Measurements from ENCODE around the gene FAM181A.
A peak's percentile ranks its signal among the peaks of the same experiment; 100 is the strongest.

FAM181A gene

DNA sequence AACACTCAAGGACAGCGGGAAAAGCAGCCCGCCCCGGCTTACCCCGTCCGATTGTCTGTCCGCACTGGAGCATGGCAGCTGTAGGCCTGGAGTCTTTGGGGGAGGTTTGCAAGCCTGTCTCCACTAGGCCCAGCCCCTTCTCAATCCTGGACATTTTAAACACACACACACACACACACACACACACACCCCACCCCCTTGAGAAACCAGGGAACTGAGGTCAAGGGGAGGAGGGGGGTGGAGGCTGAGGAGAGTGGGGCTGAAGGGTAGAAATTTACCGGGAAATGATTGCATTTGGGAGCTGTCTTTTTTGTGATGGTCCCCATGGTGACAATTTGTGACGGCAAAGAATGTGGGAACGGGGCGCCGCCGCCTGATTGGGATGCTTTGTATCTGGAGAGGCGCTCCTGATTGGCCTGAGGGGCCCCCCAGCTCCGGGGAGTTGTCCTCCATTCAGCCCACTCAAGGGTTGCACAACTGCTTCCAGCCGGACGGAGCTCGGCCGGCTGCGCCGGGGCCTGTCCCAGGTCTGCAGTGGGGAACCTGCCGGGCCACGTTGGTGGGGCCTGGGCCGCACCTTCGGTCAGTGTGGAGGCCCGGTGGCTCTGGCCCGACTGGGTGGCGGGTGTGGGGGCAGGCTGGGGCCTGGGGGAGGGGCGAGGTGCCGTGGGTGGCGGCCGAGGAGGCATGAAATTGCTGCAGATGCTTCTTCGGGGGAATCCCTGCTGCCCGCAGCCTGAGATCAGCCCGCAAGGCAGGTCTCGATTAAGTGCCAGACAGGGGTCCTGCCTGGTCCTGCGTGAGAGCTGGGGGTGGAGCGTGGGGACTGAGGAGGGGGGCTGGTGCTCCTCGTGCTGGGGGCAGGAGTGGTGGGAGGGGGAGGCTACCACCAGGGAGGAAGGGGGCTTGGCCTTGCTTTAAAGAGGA, at the start of gene FAM181A:
TSS of gene FAM181A (plus strand) at position 472 of the 927 bp plus-strand sequence. CDS start 942 bp downstream, outside the sequence.
- DNase-seq = peak; percentile 65

DNA sequence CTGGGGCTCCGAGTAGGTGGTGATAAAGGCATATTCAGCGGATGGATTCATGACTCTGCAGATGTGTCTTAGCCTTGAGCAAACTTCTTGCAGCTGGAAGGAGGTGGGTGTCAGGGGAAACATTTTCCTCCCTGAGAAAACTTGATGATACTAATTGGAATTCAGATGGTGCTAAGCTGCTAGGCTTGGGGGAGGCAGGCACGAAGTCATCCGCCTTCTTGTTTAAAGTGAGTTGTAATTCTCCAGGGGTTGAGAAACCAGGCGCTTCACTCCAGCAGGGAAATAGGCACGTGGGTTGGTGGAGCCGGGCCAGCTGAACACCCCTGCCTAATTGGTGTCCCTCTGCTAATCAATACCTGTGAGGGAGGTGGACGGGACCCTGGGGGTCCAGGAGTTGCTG, 48.9 kb upstream of the FAM181A start:
- DNase-seq = no peak

DNA sequence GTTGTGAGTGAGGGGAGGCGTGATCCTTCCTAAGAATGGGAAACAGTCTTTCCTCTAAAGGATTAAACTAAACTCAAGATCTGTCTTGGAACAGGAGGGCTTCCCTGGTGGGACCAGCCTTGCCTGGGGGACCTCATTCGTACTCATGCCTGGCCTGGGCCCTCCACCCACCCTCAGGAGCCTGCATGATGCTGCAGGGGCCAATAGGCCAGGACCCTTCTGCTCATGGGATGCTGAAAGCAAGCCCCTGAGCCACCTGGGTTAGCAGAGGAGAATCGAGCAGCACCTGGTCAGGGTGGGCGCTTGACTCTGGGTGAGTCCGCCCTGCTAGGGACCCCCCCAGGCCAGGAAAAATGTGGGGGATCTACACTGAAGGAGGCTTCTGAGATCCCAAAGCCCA, 48.3 kb upstream of the FAM181A start:
- no peak for DNase-seq

DNA sequence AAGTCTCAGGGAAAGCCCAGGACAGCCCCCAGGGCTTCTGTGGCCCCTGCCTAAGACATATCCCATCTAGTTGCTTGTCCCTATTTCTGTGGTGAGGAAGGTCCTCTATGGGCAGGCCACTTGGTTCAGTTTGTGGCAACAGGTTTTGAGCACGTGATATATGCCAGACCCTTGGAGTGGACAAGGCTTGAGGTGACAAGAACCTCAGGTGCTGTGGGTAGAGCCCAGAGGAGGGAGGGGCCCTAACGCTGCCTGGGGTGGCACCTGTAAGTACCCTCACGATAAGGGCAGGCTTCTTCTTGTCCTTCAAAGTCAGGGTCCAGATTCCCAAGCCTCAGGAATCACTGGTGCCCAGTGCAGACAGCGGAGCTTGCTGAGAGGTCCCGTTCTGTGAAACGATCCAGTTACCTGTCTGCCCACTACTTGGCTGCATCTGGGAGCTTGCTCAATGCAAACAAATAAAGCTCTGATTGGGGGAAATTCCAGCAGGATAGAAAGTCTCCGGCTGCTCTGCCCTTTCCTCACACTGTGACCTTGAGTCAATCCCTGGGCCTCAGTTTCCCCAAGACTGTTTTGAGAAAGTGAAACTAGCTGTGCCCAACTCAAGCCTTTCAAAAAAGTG, 47.7 kb upstream of the FAM181A start:
- no peak for DNase-seq

DNA sequence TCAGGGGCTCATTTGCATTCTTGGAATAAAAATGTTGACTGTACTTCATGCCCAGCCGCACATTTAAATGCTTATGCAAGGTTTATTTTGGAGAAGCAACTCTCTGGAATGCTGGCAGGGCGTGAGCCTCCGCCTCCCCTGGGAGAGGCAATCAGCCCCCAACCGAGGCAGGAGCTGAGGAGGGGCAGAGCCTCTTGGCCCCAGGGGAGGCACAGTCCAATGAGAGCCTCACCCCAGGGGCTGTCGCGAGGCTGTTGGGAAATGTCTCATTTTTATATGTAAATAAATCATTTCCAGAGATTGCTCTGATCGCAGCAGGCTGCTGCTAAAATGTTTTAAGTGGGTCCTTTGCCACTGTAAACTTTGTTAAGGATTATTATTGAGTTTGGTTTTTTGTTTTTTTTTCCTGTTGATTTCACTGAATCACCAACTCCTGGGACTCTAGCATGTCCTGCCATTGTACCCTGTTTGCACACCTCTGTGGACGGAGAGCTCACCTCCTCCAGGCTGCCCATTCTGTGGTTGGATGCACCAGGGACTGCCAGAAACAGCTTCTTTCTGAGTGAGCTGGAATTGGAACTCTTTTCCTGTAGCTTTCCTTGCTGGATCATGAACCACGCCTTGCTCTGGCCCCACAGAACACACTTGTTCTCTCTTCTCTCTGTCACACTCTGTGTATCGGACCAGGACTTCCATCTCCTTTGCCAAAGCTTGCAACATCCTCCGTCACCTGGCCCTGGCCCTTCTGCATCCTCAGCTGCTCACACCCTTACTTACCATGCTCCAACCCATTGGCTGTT, 46.9 kb upstream of the FAM181A start:
- DNase-seq = no peak

DNA sequence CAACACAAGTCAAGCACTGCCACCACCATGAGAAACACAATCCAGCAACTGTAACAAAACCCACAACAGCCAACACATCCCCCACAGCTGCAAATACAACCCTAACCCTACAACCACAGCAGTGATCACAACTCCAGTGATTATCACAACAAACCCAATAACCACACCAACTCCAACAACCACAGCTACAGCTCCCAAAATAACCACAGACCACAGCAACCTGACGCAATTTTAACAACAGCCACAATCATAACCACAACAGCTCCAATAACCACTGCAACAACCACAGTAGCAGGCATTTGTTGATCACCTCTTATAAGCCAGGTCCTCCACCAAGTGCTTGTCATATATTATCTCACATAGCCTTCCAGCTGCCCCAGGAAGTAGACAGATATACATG, 42.2 kb upstream of the FAM181A start:
- no peak for DNase-seq

DNA sequence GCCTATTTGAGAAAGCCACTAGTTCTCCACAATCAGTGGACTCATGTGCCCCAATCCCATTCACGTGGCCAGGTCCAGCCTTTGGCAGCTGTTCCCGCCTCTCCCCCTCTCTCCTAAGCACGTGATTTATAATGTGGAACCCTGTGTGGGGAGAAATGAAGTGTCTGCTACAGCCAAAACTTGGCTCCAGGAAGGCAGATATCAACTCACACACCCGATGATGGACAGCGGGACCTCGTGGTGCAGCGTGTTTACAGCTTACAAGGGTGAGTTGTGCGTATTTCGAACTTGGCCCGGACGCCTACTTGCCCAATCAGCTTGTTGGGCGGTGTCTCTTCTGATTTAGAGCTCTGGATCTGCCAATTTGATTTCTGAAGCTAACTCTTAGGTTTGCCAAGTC, 38.1 kb upstream of the FAM181A start:
- DNase-seq = no peak

DNA sequence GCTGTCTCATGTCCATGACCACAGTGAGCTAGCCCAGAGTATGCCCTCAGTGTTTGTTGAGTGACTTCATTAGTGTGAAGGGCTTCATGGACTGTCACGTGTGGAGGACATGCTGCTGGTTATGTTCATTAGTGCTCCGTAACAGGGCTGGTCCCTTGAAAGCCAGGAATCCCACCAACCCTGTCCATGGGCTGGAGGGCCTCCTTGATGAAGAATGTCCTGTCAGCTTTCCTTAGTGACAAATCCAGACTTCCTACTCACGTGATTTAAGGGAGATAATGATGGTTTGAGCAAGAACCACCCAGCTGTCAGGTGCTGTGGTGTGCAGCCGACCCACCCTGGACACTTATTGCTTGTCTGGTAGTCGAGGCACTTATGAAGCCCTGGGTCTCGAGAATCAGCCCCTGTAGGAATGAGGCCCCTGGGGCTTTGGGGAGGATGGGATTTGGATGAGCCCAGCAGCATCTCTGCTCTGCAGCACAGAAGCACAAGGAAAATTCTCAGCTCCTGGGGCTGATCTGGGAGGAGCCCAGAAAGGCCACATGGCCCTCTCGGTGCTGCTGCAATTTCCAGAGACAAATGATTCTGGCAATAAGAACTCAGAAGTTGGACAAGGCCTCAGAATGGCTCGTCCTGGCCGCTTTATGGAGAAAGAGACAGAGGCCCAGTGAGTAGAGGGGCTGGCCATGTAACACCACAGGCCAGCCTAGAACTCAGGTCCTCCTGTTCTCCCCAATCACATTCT, 37.2 kb upstream of the FAM181A start:
- DNase-seq = no peak

DNA sequence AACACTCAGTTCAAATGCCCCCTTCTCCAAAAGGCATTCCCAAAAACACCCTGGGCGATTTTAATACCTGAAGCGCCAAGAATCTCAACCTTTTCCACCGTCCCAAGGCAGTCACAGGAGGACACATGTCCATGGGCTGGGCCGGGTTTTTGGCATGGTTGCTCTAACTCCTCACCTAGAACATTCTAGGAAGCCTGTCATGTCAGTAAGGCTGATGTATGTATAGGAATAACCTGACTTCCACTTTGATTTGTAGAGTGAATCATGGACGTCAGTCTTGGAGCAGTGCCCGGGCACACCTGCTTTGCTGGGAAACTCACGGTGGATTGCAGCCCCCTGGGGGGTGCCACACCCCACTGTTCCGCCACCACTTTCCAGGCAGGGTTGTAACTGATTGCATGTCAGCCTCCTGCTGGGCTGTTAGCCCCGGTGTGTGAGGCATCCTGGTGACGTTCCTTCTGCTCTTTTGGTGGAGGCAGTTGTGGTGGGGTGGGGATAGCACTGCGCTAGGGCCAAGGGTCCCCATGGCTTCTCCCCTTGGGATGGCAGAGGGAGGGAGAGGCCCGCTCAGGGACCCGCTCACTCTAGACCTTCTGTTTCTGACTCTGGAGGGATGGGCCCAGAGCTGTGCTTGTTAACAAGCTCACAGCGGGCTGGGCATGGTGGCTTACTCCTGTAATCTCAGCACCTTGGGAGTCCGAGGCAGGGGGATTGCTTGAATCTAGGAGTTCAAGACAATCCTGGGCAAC, 35.2 kb upstream of the FAM181A start:
- DNase-seq = no peak

DNA sequence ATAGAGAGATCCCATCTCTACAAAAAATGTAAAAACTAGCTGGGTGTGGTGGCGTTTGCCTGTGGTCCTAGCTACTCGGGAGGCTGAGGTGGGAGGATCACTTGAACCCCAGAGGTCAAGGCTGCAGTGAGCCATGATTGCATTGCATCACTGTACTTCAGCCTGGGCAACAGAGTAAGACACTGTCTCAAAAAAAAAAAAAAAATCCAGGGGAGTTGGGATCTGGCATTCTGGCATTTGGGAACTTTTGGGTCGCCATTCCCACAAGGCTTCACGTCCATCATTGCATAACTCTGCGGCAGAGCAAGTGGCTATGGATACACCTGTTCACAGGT, 34.7 kb upstream of the FAM181A start:
- no peak for DNase-seq

DNA sequence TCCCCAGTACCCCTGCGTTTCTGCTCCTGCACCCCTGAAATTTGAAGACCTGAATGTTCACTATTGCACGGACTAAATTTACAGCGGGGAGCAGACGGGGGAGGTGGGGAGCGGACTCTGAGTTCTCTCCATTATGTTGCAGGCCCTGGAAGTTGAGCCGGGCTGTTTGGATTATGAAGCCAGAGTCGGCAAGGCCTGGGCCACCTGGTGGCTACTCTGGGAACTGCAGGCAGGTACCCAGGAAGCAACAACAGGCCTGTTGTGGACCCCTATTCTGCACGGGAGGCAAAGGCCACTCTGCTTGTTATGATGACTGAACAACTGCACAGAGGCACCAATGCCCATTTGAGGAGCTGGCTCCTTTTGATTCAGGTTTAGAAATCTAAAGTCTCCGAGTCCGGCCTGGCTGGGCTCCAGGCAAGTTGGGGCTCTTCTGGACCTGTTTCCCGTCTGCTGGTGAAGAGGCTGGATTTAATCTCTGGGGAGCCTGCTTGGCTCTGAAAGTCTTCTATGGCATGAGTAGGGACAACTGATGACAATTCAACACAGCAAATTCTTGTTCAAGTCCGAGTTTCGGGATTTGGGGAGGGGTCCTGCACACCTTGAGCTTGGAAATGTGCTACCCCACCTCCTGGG, 34.1 kb upstream of the FAM181A start:
- DNase-seq = peak; percentile 87

DNA sequence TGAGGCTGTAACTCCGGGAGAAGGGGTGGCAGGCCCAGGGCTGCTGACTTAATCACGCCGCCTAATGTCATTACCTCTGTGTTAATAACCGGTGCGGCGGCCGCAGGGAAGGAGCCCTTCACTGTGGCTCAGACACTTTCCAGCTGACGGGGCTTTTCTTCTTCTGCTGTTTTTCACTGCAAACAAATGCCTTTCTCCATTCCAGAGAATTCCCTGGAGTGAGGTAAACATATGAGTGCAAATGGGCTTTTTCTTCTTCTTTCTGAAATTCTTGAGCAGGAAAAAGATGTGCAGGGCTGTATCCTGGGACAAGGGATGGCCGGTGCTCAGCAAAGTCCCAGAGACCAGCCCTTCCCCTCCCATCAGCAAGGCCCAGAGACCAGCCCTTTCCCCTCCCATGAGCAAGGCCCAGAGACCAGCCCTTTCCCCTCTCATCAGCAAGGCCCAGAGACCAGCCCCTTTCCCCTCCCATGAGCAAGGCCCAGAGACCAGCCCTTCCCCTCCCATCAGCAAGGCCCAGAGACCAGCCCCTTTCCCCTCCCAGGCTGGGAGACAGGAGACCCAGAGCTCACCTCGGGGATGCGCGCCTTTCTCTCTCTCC, 33.4 kb upstream of the FAM181A start:
- no peak for DNase-seq

DNA sequence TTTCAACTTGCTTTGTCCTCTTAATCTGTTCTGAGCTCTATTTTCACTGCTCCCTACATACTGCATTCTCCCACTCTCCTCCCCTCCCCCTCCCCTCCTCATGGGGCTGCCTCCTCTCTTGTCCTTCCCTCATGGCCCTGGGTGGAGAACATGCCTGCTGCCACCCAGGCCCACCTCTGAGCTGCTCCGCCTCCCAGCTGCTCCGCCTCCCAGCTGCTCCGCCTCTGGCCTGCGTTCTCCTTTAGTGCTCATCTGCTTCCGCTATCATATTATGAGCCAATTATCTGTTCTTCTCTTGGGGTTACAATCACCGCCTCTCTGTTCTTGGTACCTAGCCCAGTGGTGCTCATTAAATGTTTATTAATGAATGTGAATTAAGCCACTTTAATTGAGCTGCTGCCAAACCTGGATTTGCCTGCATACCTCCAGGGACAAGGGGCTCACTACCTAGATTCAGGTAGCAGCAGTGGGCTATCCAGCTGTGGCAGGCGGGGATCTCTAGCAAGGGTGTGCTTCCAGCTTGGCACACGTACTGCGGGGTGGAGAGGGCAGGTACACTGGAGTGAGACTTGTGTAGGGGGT, 32.0 kb upstream of the FAM181A start:
- DNase-seq = no peak

DNA sequence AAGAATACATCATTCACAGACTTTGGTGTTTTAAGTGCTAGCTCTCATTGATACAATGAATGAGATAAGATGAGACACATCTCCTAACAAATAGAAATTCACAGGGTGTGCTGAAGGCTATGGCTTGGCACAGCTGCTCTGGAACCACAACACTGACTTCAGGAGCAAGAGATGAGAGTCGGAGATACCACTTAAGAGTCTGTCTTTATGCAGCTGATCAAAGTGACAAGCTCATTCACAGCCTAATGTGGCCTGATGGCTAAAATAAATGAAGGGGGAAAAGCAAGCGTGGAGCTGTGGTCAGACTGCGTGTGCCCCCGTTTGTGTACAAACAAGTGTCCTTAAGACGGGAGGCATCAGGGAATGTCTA, 29.7 kb upstream of the FAM181A start:
- DNase-seq = no peak

DNA sequence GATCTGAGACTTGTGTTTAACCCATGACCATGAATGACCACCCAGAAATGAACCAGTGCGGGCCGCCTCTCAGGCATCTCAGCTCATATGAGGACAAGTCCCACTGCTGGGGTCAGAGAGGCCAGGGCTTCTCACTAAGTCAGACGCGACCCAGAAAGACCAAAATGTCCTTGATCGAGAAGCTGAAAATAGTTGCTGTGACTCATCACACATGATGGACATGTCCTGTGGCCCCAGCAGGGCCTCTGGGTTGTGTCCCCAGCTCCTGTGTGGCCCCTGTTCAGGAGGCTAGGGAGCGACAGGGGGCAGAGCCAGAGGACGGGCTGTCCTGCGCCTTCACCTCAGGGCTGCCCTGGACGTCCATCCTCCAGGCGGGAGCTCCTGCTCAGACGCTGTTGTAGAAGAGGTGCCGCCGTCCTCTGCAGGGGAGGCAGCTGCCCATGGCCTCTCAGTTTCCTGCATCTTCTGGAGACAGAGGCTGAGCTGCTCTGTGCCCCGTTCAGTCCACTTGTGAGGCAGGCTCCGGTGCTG, 29.0 kb upstream of the FAM181A start:
- no peak for DNase-seq

DNA sequence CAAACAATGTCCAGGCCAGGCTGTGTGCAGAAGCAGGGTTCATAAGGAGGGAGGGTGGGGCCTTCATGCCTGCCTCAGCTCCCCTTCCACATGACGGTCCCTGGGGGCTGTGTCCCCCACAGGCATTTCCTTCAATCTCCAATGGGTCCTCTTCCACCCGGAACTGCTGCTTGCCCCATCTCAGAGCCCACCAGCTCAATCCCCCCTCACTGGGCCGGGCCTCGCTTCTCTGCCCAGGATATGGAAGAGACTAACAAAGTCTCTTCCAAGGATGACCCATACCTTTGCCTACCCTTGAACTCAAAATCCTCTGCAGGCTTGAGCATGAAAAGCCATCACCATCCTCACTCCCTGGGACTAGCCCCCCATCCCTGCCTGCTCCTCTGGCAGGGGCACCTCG, 28.4 kb upstream of the FAM181A start:
- DNase-seq = no peak

DNA sequence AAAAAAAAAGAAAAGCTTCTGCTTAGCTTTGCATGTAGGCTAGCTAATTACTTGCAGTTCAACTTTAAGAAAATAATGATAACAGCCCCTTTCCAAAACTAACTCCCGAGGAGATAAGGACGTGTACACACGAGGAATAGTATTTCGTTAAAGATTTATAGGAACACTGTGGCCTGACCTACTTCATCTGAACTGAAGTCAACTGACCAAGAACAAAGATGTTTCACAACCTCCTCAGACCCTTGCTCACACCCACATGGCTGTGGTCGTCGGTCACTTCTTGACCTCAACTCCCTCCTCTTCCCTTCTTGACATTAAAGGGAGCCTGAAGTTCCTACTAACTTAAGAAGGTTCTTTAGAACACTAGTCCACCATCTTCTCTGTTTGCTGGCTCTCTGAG, 25.3 kb upstream of the FAM181A start:
- DNase-seq = no peak

DNA sequence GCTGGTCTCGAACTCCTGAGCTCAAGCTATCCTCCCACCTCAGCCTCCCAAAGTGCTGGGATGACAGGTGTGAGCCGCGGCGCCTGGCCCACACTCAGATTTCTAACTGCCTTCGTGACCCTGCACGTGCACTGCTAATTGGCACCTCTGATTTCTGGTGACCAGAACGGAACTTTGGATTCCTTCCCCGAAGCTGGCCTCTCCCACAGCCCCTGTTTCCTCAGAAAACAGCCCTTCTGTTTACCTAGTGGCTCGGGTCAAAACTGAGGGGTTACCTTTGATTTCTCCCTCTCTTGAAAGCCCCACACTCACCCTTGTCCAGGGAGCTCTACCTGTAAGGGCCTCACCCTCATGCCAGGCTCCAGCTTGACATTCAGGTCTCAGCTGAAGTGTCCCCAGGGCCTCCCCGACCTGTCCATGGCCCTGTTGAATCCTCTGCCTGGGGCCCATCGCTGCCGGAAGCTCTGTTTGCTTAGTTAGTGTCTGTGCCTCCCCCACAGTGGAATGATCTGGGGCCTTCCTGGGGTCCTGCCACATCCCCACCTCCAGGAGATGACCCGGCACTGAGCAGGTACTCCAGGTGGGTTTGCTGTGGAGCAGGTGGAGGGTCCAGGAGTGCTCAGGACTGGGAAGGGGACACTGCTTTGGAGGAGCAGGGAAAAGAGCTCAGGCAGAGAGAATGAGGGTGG, 24.4 kb upstream of the FAM181A start:
- no peak for DNase-seq

DNA sequence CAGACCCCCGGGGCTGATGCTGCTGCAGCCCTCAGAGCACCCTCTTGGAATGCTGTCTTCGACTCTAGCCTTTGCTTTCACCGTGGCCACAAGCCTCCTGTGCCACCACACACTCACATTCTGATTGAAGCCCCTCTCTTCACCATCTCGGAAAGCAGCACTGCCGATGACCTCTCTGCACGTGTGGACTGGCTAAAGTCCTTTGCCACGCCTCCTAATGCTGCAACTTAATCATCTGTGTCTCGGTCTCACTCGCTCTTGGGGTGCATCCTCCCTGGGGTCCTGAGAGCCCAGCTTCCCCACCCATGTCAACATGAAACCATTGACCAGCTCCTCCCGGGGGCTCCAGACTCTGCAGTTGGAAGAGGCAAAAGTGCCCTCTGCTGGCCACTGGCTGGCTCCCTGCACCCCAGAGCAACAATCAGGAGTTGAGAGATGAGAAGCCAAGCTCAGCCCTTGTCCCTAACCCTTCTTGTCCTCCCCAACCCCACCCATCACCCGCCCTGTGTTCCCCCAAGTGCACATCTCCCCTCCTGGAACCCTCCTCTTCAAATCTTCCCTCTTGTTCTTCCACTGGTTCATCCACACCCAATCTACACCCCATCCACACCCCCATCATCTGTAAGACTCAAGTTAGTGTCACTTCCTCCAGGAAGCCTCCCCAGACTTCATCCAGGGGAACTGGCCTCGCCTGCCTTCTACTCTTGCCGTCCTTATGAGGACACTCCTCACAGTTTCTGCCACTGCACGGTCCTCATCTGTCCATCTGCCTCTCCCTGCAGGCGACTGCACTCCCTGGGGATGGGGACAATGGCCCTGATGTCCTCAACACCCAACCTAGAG, 23.6 kb upstream of the FAM181A start:
- no peak for DNase-seq
